ENCODE measurements around the gene NELFCD.
"Not testable (repeated sequence)": the region's sequence is repeated elsewhere in the genome, so short reads cannot be mapped to it uniquely, and the experiment has no call there.

NELFCD gene

GRCh38 chr20:58971429-58971828 lies 9.6 kb upstream of the NELFCD start:
- TF ChIP-seq Cebpa-rat (IDR thresholded peaks at IDR 0.05) = no peak
- H3K4me3 ChIP-seq = no peak overlapping the region
- H3K9me3 ChIP-seq = peaks cover 28% of the 10 kb centered on the region
- H3K4me2 ChIP-seq = no peak overlapping the region
- no peaks in the 10 kb centered on the region for H3K4me1 ChIP-seq
- H3K27me3 ChIP-seq = no peaks in the 10 kb centered on the region
- H3K27ac ChIP-seq = no peak overlapping the region
- no peak overlapping the region for H3K9ac ChIP-seq
- H3K36me3 ChIP-seq = no peaks in the 10 kb centered on the region
- no peaks in the 10 kb centered on the region for H4K20me1 ChIP-seq

DNA sequence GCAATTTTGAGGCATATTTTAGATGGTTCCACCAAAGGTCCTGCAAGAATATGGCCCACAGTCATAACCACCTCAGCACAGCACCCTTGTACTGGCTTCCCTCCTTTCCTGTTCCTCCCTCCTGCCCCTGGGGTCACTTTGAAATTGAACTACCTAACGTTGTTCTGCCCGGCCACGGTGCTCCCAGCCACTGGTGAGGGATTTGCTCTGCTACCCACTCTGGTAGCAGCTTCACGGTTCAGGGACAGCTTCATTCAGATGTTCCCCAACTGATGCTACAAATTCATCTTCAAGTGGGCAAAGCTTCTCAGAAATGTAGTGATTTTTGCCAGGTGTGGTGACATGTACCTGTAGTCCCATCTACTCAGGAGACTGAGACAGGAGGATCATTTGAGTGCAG lies 7.9 kb upstream of the NELFCD start:
- Histone ChIP-seq H3K4me3 (no peak overlapping the region), H3K4me1 (no peaks in the 10 kb centered on the region), H3K9ac (no peak overlapping the region), H3K4me2 (no peak overlapping the region), H3K9me3 (peaks cover 31% of the 10 kb centered on the region), H3K27me3 (no peaks in the 10 kb centered on the region), H3K27ac (no peak overlapping the region), H3K36me3 (no peaks in the 10 kb centered on the region), H4K20me1 (no peaks in the 10 kb centered on the region)
- no peak for TF ChIP-seq Cebpa-rat (IDR thresholded peaks at IDR 0.05)

DNA sequence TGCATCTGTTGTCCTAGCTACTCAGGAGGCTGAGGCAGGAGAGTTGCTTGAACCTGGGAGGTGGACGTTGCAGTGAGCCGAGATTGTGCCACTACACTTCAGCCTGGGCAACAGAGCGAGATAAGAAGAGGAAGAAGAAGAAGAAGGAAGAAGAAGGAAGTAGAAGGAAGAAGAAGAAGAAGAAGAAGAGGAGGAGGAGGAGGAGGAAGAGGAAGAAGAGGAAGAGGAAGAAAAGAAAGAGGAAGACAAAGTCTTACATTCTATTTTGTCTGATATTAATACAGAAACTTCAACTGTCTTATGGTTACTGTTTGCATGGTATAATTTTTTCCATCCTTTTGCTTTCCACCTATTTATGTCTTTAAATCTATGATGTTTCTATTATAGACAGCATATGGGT lies 7.2 kb upstream of the NELFCD start:
- Histone ChIP-seq H3K4me3 (no peak overlapping the region), H3K4me2 (no peak overlapping the region)

GRCh38 chr20:58975353-58975752 lies 5.7 kb upstream of the NELFCD start:
- Histone ChIP-seq H3K9me3 (peaks cover 23% of the 10 kb centered on the region), H3K9ac (no peak overlapping the region), H3K4me3 (no peak overlapping the region), H3K27me3 (no peaks in the 10 kb centered on the region), H3K36me3 (no peaks in the 10 kb centered on the region), H3K27ac (no peak overlapping the region), H4K20me1 (no peaks in the 10 kb centered on the region), H3K4me2 (no peak overlapping the region), H3K4me1 (peaks cover 4% of the 10 kb centered on the region)
- no peak for TF ChIP-seq Cebpa-rat (IDR thresholded peaks at IDR 0.05)

More for the DNA sequence above, 7.2 kb upstream of the NELFCD start:
- no peaks in the 10 kb centered on the region for H4K20me1 ChIP-seq
- no peak for TF ChIP-seq Cebpa-rat (IDR thresholded peaks at IDR 0.05)
- H3K36me3 ChIP-seq = no peaks in the 10 kb centered on the region
- no peak overlapping the region for H3K27ac ChIP-seq
- H3K9me3 ChIP-seq = peaks cover 29% of the 10 kb centered on the region
- no peaks in the 10 kb centered on the region for H3K4me1 ChIP-seq
- H3K27me3 ChIP-seq = no peaks in the 10 kb centered on the region
- no peak overlapping the region for H3K9ac ChIP-seq

GRCh38 chr20:58976061-58976730 lies 4.9 kb upstream of the NELFCD start:
- no peak overlapping the region for H3K9ac ChIP-seq
- H3K9me3 ChIP-seq = peaks cover 23% of the 10 kb centered on the region
- no peaks in the 10 kb centered on the region for H3K36me3 ChIP-seq
- TF ChIP-seq Cebpa-rat (IDR thresholded peaks at IDR 0.05) = no peak
- no peaks in the 10 kb centered on the region for H4K20me1 ChIP-seq
- no peak overlapping the region for H3K27ac ChIP-seq
- peaks cover 8% of the 10 kb centered on the region for H3K4me1 ChIP-seq
- H3K27me3 ChIP-seq = no peaks in the 10 kb centered on the region
- no peak overlapping the region for H3K4me2 ChIP-seq
- no peak overlapping the region for H3K4me3 ChIP-seq

- H3K27me3 ChIP-seq = no peaks in the 10 kb centered on the region
- no peak for TF ChIP-seq Cebpa-rat (IDR thresholded peaks at IDR 0.05)
- H4K20me1 ChIP-seq = peaks cover 13% of the 10 kb centered on the region
- H3K9ac ChIP-seq = no peak overlapping the region
- H3K4me3 ChIP-seq = no peak overlapping the region
- no peak overlapping the region for H3K4me2 ChIP-seq
- no peaks in the 10 kb centered on the region for H3K36me3 ChIP-seq
- no peak overlapping the region for H3K27ac ChIP-seq
- peaks cover 25% of the 10 kb centered on the region for H3K4me1 ChIP-seq
- peaks cover 23% of the 10 kb centered on the region for H3K9me3 ChIP-seq
Observed at GRCh38 chr20:58978351-58979190, 2.5 kb upstream of the NELFCD start.

- Histone ChIP-seq H3K9ac (peak overlapping the region; percentile 93), H3K9me3 (0 out of 2 replicates have a peak, but pooled peaks cover under 1% of the 10 kb centered on the region), H3K27me3 (no peaks in the 10 kb centered on the region), H3K4me1 (peaks cover 38% of the 10 kb centered on the region), H3K4me3 (peak overlapping the region; percentile 91), H3K36me3 (peaks cover 29% of the 10 kb centered on the region), H3K4me2 (peak overlapping the region; percentile 90), H4K20me1 (peaks cover 46% of the 10 kb centered on the region), H3K27ac (peak overlapping the region; percentile 96)
- no peak for TF ChIP-seq Cebpa-rat (IDR thresholded peaks at IDR 0.05)
Observed at GRCh38 chr20:58981628-58982364, 740 bp downstream of the NELFCD start.

- H3K9ac ChIP-seq = peak overlapping the region; percentile 93
- no peaks in the 10 kb centered on the region for H3K27me3 ChIP-seq
- H4K20me1 ChIP-seq = peaks cover 53% of the 10 kb centered on the region
- H3K36me3 ChIP-seq = peaks cover 37% of the 10 kb centered on the region
- H3K4me3 ChIP-seq = peak overlapping the region; percentile 91
- H3K9me3 ChIP-seq = no peaks in the 10 kb centered on the region
- H3K27ac ChIP-seq = no peak overlapping the region
- H3K4me2 ChIP-seq = peak overlapping the region; percentile 90
- peaks cover 38% of the 10 kb centered on the region for H3K4me1 ChIP-seq
- TF ChIP-seq Cebpa-rat (IDR thresholded peaks at IDR 0.05) = no peak
Observed at GRCh38 chr20:58982406-58983114, 1.5 kb downstream of the NELFCD start.

- not testable (repeated sequence) for H3K27me3 ChIP-seq, H3K4me3 ChIP-seq, H3K27ac ChIP-seq, H3K9me3 ChIP-seq, H3K9ac ChIP-seq
- peaks cover 38% of the 10 kb centered on the region for H3K4me1 ChIP-seq
- peaks cover 42% of the 10 kb centered on the region for H3K36me3 ChIP-seq
- peak overlapping the region; percentile 90; the same call in 1 of the 2 replicates for H3K4me2 ChIP-seq
- peaks cover 58% of the 10 kb centered on the region for H4K20me1 ChIP-seq
Observed at GRCh38 chr20:58983115-58983468, 2.0 kb downstream of the NELFCD start.

All from BLaER1 (cell line).